A549 (cell line): Measurements from ENCODE around the gene METRNL. TPM values are rescaled to one million over a fixed set of nuclear protein-coding genes. Genes with fewer than 3 reads are reported as not detected.

Experiments used
- ATAC-seq, 2 experiments: fragments of 200-7000 bp in 1 of 2; fragments of >200 bp in 1 of 2; cut with Nextera tagmentation in 1 of 2; cut with Tn5 transposase in 1 of 2; 3 replicates each; pipeline versions ENCODE4 v1.8.0 to v1.9.1; 2018 to 2020; ENCODE audit warnings: mild to moderate bottlenecking in 1 of 2, moderate library complexity in 1 of 2
- CTCF ChIA-PET: fragments of 300-600 bp; sonication (Branson Sonifier 250); formaldehyde crosslinking; extraction: SDS; loops from one replicate; lab custom pipeline; 2021; ENCODE audit warnings: antibody characterized with exemption, inconsistent platforms; lab: Yijun Ruan, JAX
- POLR2A ChIA-PET: fragments of 350-600 bp; formaldehyde crosslinking; extraction: SDS; loops from one replicate; lab custom pipeline; 2021; ENCODE audit warnings: antibody characterized with exemption, inconsistent platforms; lab: Yijun Ruan, JAX
- DNase-seq, 2 experiments: peaks; one replicate each; pipeline versions ENCODE4 v3.0.0 to v3.0.0-alpha.2; 2011 to 2016; ENCODE audit warnings: low read depth in 1 of 2, low spot score in 1 of 2
- FAIRE-seq: peaks from 2 replicates; lab custom pipeline; 2011; peaks lifted over from hg19 to GRCh38; lab: Jason Lieb, UNC
- H3K27ac ChIP-seq, 2 experiments: fragments of >200 bp; sonication (Bioruptor Twin); formaldehyde crosslinking; 3 replicates each; pipeline ENCODE4 v1.5.1; 2016 to 2017
- H3K4me1 ChIP-seq: fragments of >200 bp; sonication (Bioruptor Twin); formaldehyde crosslinking; 3 replicates; pipeline ENCODE4 v1.6.1; 2016
- H3K4me2 ChIP-seq: fragments of >200 bp; sonication (Bioruptor Twin); formaldehyde crosslinking; 3 replicates; pipeline ENCODE4 v1.6.1; 2016
- H3K4me3 ChIP-seq: fragments of >200 bp; sonication (Bioruptor Twin); formaldehyde crosslinking; 3 replicates; pipeline ENCODE4 v1.5.1; 2016
- H3K9me3 ChIP-seq: fragments of >200 bp; sonication (Bioruptor Twin); formaldehyde crosslinking; 3 replicates; pipeline ENCODE4 v1.6.1; 2016
- BHLHE40 ChIP-seq: IDR thresholded peaks from 2 replicates; pipeline ENCODE4 v1.6.1; 2012; ENCODE audit warnings: low read depth, low read length, inconsistent platforms
- CBX8 ChIP-seq: fragments of 200-600 bp; sonication (generic); IDR thresholded peaks from 2 replicates; pipeline ENCODE4 v1.6.1; 2016
- CEBPB ChIP-seq, 2 experiments: fragments of >200 bp in 1 of 2; sonication (Bioruptor Twin) in 1 of 2; formaldehyde crosslinking in 1 of 2; IDR thresholded peaks; 2 replicates each; pipeline ENCODE4 v1.6.1; 2012 to 2016
- E2F6 ChIP-seq: IDR thresholded peaks from 2 replicates; pipeline ENCODE4 v1.6.1; 2012; ENCODE audit warnings: low read depth, borderline replicate concordance
- FOXS1 ChIP-seq: fragments of 250-450 bp; sonication (Bioruptor Pico); IDR thresholded peaks from 2 replicates; pipeline ENCODE4 v1.5.0; 2020; ENCODE audit warnings: mild to moderate bottlenecking, moderate library complexity
- HEYL ChIP-seq: fragments of 250-450 bp; sonication (Bioruptor Pico); IDR thresholded peaks from 2 replicates; pipeline ENCODE4 v1.8.0; 2021; ENCODE audit warnings: mild to moderate bottlenecking, moderate library complexity
- HOXB5 ChIP-seq: fragments of 250-450 bp; sonication (Bioruptor Pico); IDR thresholded peaks from 2 replicates; pipeline ENCODE4 v1.5.0; 2020; ENCODE audit warnings: mild to moderate bottlenecking, moderate library complexity
- JUNB ChIP-seq: fragments of >200 bp; sonication (Bioruptor Twin); formaldehyde crosslinking; IDR thresholded peaks from 2 replicates; pipeline ENCODE4 v1.6.1; 2016
- KDM5A ChIP-seq: fragments of 200-600 bp; sonication (generic); IDR thresholded peaks from 2 replicates; pipeline ENCODE4 v1.6.1; 2016; ENCODE audit warnings: antibody characterized with exemption, mild to moderate bottlenecking
- MAZ ChIP-seq: fragments of 150-350 bp; IDR thresholded peaks from 2 replicates; pipeline ENCODE4 v1.6.1; 2014; ENCODE audit warnings: antibody characterized with exemption, low read depth, low read length, borderline replicate concordance
- MYC ChIP-seq: IDR thresholded peaks from 2 replicates; pipeline ENCODE4 v1.6.1; 2012; ENCODE audit warnings: mild to moderate bottlenecking, inconsistent platforms, low read length, improper control_type of control experiment, borderline replicate concordance
- POLR2A ChIP-seq: IDR thresholded peaks from 2 replicates; pipeline ENCODE4 v1.6.1; 2012; ENCODE audit warnings: mild to moderate bottlenecking, low read length
- RAD21 ChIP-seq, 2 experiments: fragments of >200 bp in 1 of 2; sonication (Bioruptor Twin) in 1 of 2; formaldehyde crosslinking in 1 of 2; IDR thresholded peaks in 1 of 2; conservative IDR thresholded peaks in 1 of 2; 2 replicates in 1 of 2; 3 replicates in 1 of 2; pipeline ENCODE4 v1.6.1; 2012 to 2018; ENCODE audit warnings: inconsistent platforms in 1 of 2
- TFCP2L1 ChIP-seq: fragments of 250-450 bp; sonication (Bioruptor Pico); IDR thresholded peaks from 2 replicates; pipeline ENCODE4 v1.5.0; 2021; ENCODE audit warnings: mild to moderate bottlenecking
- TP53 ChIP-seq: fragments of 250-450 bp; sonication (Bioruptor Pico); IDR thresholded peaks from 2 replicates; pipeline ENCODE4 v1.5.0; 2021; ENCODE audit warnings: mild to moderate bottlenecking, moderate library complexity
- ZC3H11A ChIP-seq: fragments of 450-650 bp; IDR thresholded peaks from 2 replicates; pipeline ENCODE4 v1.6.1; 2014; ENCODE audit warnings: antibody characterized with exemption, mild to moderate bottlenecking
- ZFP36 ChIP-seq: fragments of 450-650 bp; IDR thresholded peaks from 2 replicates; pipeline ENCODE4 v1.6.1; 2014; ENCODE audit warnings: borderline replicate concordance; ENCODE audit not compliant: partially characterized antibody
- WGBS: methylation state at CpG from one replicate; pipeline ENCODE4 v1.1.6; 2017; ENCODE audit errors: missing lambda C conversion rate; 5-methylcytosine and 5-hydroxymethylcytosine counted together
- polyA plus RNA-seq, 4 experiments: library from polyadenylated mRNA; depleted of rRNA in 3 of 4; stranded (reverse); fragments of >200 nt; fragmentation: RNase III in 1 of 4; extraction: RNeasy Plus Mini Kit Qiagen cat#74134 plus additional on column Dnase treatment in 1 of 4; gene quantifications; 2 replicates in 3 of 4; 3 replicates in 1 of 4; pipeline ENCODE4 v1.2.3, GENCODE V29; 2011 to 2017
- TF ChIP-seq, protein P1 (sequence below): fragments of 250-450 bp; sonication (Bioruptor Pico); IDR thresholded peaks from 2 replicates; pipeline ENCODE4 v1.5.0; 2021; ENCODE audit warnings: mild to moderate bottlenecking, moderate library complexity, borderline replicate concordance

METRNL gene
- polyA plus RNA-seq, 2 of the 4 experiments (the other 2 are of a cell fraction) = 1.7 to 6.4 TPM

- TF ChIP-seq, protein P1, sequence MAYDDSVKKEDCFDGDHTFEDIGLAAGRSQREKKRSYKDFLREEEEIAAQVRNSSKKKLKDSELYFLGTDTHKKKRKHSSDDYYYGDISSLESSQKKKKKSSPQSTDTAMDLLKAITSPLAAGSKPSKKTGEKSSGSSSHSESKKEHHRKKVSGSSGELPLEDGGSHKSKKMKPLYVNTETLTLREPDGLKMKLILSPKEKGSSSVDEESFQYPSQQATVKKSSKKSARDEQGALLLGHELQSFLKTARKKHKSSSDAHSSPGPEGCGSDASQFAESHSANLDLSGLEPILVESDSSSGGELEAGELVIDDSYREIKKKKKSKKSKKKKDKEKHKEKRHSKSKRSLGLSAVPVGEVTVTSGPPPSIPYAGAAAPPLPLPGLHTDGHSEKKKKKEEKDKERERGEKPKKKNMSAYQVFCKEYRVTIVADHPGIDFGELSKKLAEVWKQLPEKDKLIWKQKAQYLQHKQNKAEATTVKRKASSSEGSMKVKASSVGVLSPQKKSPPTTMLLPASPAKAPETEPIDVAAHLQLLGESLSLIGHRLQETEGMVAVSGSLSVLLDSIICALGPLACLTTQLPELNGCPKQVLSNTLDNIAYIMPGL = no peak
- TF ChIP-seq BHLHE40 (no peak), CEBPB (IDR thresholded peaks at IDR 0.05) (no peak), KDM5A (no peak), JUNB (no peak), MAZ (no peak)
Measured at GRCh38 chr17:83068641-83069570, 10.5 kb upstream of the METRNL start (continued).

- FAIRE-seq (no peak), ATAC-seq (no peak), DNase-seq (no peak)
- 54% methylated on average over 8 of the region's 8 CpGs for WGBS
- TF ChIP-seq FOXS1 (CRISPR knock-in tag) (no peak), HEYL (CRISPR knock-in tag) (no peak), RAD21 (conservative IDR thresholded peaks at IDR 0.05 in 1 of 2, IDR thresholded peaks at IDR 0.05 in 1 of 2) (no peak), CBX8 (no peak), E2F6 (no peak), ZC3H11A (no peak), TFCP2L1 (no peak), CEBPB (IDR thresholded peaks at IDR 0.05) (no peak), HOXB5 (CRISPR knock-in tag) (no peak), TP53 (no peak), POLR2A (no peak), MYC (no peak)
- TF ChIP-seq, protein P1 = no peak
- Histone ChIP-seq H3K4me3 (no peak overlapping the region), H3K9me3 (no peaks in the 10 kb centered on the region), H3K4me2 (no peak overlapping the region), H3K4me1 (peaks cover 9% of the 10 kb centered on the region; the same call in 2 of the 3 replicates), H3K27ac (no peak overlapping the region)
- ChIA-PET POLR2A (interaction anchor here (0.9 kb wide), 1 partner anchor 10 kb away, joined by 3 read pairs; the partner anchor contains the start of gene METRNL), CTCF (no interaction called here)
Measured at GRCh38 chr17:83069571-83069906, 9.9 kb upstream of the METRNL start.

DNA sequence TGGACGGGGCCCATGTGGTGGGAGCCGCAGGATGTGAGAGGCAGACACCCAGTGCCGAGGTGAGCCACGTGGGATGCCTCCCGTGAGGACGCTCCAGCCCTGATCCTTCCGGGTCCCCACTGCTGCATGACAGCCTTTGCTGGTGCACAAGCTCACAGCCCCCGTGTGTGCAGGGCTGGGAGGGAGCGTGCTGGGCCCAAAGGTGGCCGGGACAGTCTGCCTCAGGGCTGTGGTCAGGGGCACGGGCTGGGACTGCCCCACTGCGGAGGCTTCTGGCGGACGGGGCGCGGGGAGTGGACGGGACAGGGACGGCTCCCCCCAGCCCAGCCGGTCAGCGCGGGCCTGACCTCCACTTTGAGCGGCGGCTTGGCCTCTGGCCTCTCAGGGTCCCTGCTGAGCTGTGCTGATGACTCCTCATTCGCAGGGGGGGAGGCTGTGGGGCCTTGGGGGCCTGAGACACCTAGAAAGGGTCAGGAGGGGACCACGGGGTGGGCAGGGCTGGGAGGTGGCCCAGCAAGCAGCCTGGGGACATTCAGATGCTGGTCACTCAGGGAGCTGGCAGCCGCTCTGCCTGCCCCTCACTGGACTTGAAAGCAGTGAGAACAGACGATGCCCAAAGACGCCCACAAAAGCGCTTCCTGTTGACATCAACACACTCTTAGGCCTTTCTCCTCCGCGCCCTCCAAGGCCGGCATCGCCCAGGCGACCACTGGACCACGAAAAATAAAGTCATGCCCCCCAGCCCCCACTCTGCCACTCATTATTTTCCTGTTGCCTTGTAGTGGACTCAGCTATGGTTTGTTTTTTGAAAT, 9.3 kb upstream of the METRNL start:
- CTCF ChIA-PET = interaction anchor here (0.6 kb wide), 1 partner anchor 271 kb away, joined by 3 read pairs; no protein-coding TSS in a partner anchor
- H3K9me3 ChIP-seq = no peaks in the 10 kb centered on the region
- H3K4me2 ChIP-seq = no peak overlapping the region
- FAIRE-seq = no peak
- 81% methylated on average over 31 of the region's 35 CpGs for WGBS
- peaks cover 9% of the 10 kb centered on the region; the same call in 2 of the 3 replicates for H3K4me1 ChIP-seq
- no peak for TF ChIP-seq ZFP36
- TF ChIP-seq, all 56 proteins: peak for 0
- DNase-seq (no peak), ATAC-seq (peak; percentile 4 to 19; a peak in 3 of 6 replicates)
- POLR2A ChIA-PET = interaction anchor here (0.9 kb wide), 1 partner anchor 9 kb away, joined by 3 read pairs; the partner anchor contains the start of gene METRNL
- Histone ChIP-seq H3K4me3 (no peak overlapping the region), H3K27ac (no peak overlapping the region)
